GM12878 (cell line): ENCODE results near the gene GPR78.

Source experiments
- BHLHE40 ChIP-seq, 2 experiments: fragments of 450-650 bp in 1 of 2; IDR thresholded peaks; 2 replicates each; pipeline ENCODE4 v1.6.1; 2011 to 2017; ENCODE audit warnings: low read depth in 2 of 2, borderline replicate concordance in 1 of 2, improper control_type of control experiment in 1 of 2, low read length in 1 of 2, mild to moderate bottlenecking in 1 of 2
- GABPA ChIP-seq: IDR thresholded peaks from 2 replicates; pipeline ENCODE4 v1.6.1; 2014; ENCODE audit warnings: antibody characterized with exemption, low read depth, mild to moderate bottlenecking, inconsistent platforms
- RAD21 ChIP-seq: IDR thresholded peaks from 2 replicates; pipeline ENCODE4 v1.6.1; 2011; ENCODE audit warnings: mild to moderate bottlenecking, low read depth, low read length, moderate library complexity; ENCODE audit not compliant: insufficient read depth
- TF ChIP-seq, protein P1 (sequence below), 3 experiments: IDR thresholded peaks in 2 of 3; conservative IDR thresholded peaks in 1 of 3; 2 replicates each; pipeline ENCODE4 v1.5.1; 2011; ENCODE audit warnings: low read depth in 3 of 3, low read length in 3 of 3, mild to moderate bottlenecking in 3 of 3, control low read depth in 2 of 3, moderate library complexity in 2 of 3, inconsistent platforms in 1 of 3, mixed read lengths in 1 of 3; ENCODE audit not compliant: control insufficient read depth in 2 of 3, insufficient read depth in 1 of 3; ENCODE audit errors: extremely low read depth in 1 of 3

GRCh38 chr4:8579526-8580320 lies 469 bp upstream of the GPR78 start:
- TF ChIP-seq, protein P1, sequence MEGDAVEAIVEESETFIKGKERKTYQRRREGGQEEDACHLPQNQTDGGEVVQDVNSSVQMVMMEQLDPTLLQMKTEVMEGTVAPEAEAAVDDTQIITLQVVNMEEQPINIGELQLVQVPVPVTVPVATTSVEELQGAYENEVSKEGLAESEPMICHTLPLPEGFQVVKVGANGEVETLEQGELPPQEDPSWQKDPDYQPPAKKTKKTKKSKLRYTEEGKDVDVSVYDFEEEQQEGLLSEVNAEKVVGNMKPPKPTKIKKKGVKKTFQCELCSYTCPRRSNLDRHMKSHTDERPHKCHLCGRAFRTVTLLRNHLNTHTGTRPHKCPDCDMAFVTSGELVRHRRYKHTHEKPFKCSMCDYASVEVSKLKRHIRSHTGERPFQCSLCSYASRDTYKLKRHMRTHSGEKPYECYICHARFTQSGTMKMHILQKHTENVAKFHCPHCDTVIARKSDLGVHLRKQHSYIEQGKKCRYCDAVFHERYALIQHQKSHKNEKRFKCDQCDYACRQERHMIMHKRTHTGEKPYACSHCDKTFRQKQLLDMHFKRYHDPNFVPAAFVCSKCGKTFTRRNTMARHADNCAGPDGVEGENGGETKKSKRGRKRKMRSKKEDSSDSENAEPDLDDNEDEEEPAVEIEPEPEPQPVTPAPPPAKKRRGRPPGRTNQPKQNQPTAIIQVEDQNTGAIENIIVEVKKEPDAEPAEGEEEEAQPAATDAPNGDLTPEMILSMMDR (IDR thresholded peaks at IDR 0.05 in 2 of 3, conservative IDR thresholded peaks at IDR 0.05 in 1 of 3; ENCODE audit: control insufficient read depth in 2 of 3, extremely low read depth in 1 of 3, insufficient read depth in 1 of 3, low read depth in 3 of 3, low read length in 3 of 3): no peak
- TF ChIP-seq BHLHE40 (IDR thresholded peaks at IDR 0.05; ENCODE audit: borderline replicate concordance in 1 of 2, low read depth in 2 of 2, low read length in 1 of 2) (no peak), GABPA (no peak), RAD21 (no peak)
